Measurements from ENCODE around the gene STXBP4. TPM values are rescaled to one million over a fixed set of nuclear protein-coding genes. Genes with fewer than 3 reads are reported as not detected.

STXBP4 gene
- total RNA-seq, 1 donor from 2014 or later = 4.7 TPM

GRCh38 chr17:55002458-55002857 is 33.9 kb downstream of the STXBP4 start:
- ATAC-seq = no peak
- intact Hi-C loops (cut with DNase I) = no loop called here
- no peak for DNase-seq (ENCODE audit: missing footprints)

GRCh38 chr17:55004484-55004883 is 35.9 kb downstream of the STXBP4 start:
- intact Hi-C loops (cut with DNase I) = no loop called here
- no peak for ATAC-seq
- no peak for DNase-seq (ENCODE audit: missing footprints)

DNA sequence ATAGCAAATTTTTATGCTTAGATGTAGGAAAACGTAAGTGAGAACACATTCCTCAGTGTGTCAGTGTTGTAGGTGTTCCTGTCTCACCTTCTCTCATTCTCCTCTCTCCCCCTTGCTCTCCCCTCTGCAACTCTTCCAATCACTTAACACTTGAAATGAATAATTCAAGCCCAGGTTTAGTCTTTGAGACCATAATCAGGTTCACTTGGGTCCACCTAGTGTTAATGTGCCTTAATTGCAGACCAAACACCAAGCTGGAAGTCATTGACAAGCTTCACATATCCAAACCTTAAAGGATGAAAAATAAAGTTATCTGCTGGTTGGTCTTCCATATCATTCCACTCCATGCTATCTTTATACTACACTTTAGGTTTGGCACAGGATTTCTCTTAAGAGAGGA is 37.0 kb downstream of the STXBP4 start:
- ATAC-seq = no peak
- intact Hi-C loops (cut with DNase I) = no loop called here
- DNase-seq (ENCODE audit: missing footprints) = no peak

DNA sequence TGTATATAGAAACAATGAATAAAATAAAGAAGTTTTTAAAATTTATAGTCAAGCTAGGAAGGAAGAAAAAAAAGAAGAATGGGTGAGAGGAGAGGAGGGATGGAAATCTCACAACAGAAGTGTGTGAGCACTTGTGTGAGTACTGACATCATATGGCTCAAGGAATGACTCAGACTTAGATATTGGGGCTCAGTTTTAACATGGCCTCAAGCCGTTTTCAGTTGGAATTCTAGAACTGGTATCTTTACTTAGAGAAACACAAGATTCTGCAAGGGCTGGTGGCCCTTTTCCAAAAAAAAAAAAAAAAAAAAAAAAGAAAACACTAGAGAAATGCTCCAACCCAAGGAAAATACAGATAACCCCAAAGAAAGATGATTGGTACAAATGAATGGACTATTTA is 55.1 kb downstream of the STXBP4 start:
- DNase-seq (ENCODE audit: missing footprints) = no peak
- ATAC-seq = no peak
- intact Hi-C loops (cut with DNase I) = no loop called here

GRCh38 chr17:55037828-55038227 is 69.3 kb downstream of the STXBP4 start:
- intact Hi-C loops (cut with DNase I) = no loop called here
- no peak for ATAC-seq
- no peak for DNase-seq (ENCODE audit: missing footprints)

DNA sequence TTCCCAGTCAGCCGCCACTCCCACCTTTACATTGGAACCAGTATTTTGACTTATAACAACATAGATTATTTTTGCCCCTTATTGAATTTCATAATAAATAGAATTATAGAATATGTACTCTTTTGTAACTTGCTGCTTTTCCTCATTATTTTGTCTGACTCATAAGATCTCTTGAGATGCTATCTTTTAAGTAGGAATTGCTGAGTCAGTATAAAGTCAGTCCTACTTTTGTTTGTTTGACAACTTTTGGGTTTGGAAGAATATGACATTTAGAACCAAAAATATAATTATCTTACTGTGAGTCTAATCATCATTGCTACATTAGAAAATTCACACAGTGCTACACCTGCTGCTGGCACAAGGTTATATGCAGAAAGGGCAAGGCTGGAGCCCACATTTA is 69.7 kb downstream of the STXBP4 start:
- intact Hi-C loops (cut with DNase I) = no loop called here
- ATAC-seq = no peak

DNA sequence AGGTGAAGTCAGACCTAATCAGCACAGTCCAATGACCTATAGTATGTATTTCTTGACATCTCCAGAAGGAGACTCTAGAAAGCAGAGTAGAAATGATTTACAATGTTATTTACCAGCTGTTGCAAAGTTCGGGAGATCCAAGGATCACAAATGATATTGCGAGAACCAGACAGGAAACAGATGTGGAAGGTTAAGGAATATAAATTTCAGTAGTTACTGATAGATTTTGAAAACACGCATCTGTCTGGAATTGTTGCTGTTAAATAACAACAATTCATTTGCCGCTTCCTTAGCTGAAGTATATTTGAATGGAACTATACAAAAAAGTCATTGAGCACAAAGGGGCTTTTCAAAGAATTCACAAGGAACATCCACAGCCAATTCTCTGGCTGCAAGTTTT is 72.0 kb downstream of the STXBP4 start:
- no peak for DNase-seq (ENCODE audit: missing footprints)
- ATAC-seq = no peak
- intact Hi-C loops (cut with DNase I) = no loop called here

More for the DNA sequence above, 69.7 kb downstream of the STXBP4 start:
- DNase-seq (ENCODE audit: missing footprints) = no peak

DNA sequence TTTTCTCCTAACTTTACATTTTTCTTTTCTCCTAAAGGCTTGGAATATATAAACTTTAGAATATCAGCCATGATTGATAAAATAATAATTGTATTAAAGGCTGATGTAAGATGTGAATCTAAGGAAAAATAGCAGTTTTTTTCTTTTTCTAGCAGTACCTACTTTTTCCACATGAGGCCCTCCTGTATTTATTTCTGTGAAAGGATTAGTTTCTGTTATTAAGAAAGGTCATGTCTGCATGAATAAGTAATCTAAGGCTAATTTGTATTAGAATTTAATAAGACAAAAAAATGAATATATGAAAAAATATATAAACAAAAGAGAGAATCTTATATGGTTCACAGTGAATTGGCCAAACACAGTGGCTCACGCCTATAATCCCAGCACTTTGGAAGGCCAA is 85.3 kb downstream of the STXBP4 start:
- no peak for ATAC-seq
- intact Hi-C loops (cut with DNase I) = loop anchor here (10.0 kb wide), 2 partner anchors 181 to 291 kb away; no protein-coding TSS in a partner anchor

GRCh38 chr17:55054429-55054828 is 85.9 kb downstream of the STXBP4 start:
- no peak for ATAC-seq
- intact Hi-C loops (cut with DNase I) = loop anchor here (10.0 kb wide), 2 partner anchors 180 to 290 kb away; no protein-coding TSS in a partner anchor
- no peak for DNase-seq (ENCODE audit: missing footprints)

More for the DNA sequence above, 85.3 kb downstream of the STXBP4 start:
- no peak for DNase-seq (ENCODE audit: missing footprints)

- DNase-seq (ENCODE audit: missing footprints) (no peak), ATAC-seq (no peak)
- intact Hi-C loops (cut with DNase I) = loop anchor here (10.0 kb wide), 2 partner anchors 178 to 288 kb away; no protein-coding TSS in a partner anchor
These were observed 88.0 kb downstream of the STXBP4 start for GRCh38 chr17:55056526-55056925.

DNA sequence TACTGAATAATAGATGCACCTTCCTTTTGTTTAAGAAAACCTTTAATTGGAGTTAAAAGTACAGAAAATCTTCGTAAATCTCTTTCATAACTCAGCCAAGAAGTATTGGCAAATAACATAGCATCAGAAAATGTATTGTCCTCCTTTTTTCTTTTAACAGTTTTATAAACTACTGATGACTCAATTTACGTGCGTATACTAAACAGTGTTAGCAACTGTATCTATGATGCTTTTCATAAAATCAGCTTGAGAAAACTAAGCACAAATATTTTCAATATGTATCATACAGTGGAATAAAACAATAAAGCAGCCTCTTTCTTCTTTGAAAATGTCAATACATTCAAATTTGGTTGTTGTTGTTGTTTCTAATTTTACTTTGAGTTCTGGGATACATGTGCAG is 88.6 kb downstream of the STXBP4 start:
- ATAC-seq = no peak
- intact Hi-C loops (cut with DNase I) = loop anchor here (10.0 kb wide), 2 partner anchors 178 to 288 kb away; no protein-coding TSS in a partner anchor
- DNase-seq (ENCODE audit: missing footprints) = no peak

GRCh38 chr17:55059724-55060123 is 91.2 kb downstream of the STXBP4 start:
- DNase-seq (ENCODE audit: missing footprints) (no peak), ATAC-seq (no peak)
- intact Hi-C loops (cut with DNase I) = loop anchor here (10.0 kb wide), 2 partner anchors 175 to 285 kb away; no protein-coding TSS in a partner anchor

DNA sequence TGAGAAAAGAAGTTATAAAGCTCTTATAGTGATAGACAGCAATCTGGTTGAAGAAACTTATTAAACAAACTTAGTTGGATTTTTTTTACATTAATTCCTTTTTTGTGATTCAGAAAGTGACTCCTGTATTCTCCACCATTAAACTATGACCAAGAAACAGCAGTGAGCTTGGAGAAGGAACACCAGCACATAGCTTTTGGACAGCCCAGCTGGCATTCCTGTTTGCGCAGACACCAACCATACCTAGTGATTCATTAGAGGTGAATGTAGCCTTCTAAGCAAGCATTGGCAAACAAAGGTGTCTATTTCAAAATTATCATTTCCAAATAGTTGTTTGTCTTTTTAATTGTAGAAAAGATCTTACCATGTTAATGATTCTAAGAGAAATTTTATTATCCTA is 94.4 kb downstream of the STXBP4 start:
- intact Hi-C loops (cut with DNase I) = no loop called here
- ATAC-seq = no peak
- no peak for DNase-seq (ENCODE audit: missing footprints)

- DNase-seq (ENCODE audit: missing footprints) (no peak), ATAC-seq (no peak)
- intact Hi-C loops (cut with DNase I) = no loop called here
These were observed 95.6 kb downstream of the STXBP4 start for GRCh38 chr17:55063885-55064874.

DNA sequence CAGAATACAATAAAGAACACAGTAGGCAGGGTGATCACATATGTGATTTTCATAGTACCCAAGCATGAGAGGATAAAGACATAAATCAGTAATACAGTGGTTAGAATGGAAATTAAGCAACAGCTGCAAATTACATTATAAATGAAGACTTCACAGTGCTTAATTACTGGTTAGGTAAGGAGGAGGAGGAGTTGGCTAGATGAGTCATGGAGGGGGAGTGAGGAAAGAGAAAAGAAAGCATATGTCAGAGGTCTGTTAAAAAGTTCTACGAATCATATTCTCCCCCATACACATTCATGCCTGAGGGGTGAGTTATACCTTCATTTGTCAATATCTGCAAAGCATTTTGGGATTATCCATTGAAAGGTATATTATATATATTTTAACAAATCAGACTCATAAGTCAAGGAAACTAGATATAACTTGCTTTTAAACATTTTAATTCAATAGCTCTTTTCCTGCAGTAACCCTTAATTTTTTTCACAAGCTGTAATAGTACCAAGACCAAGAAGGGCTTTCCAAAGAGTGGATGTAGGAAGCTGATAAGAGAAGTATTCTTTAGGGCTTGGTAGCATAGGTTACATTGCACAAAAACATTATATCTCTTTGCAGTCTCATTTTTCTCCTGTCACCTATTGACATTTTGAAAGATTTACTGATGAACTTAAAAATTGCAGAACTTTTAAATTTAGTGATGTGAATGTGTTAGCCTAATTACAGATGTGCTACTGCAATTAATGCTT is 99.3 kb downstream of the STXBP4 start:
- intact Hi-C loops (cut with DNase I) = no loop called here
- ATAC-seq (no peak), DNase-seq (ENCODE audit: missing footprints) (no peak)

GRCh38 chr17:55068862-55069811 is 100.6 kb downstream of the STXBP4 start:
- no peak for DNase-seq (ENCODE audit: missing footprints)
- no peak for ATAC-seq
- intact Hi-C loops (cut with DNase I) = no loop called here

- DNase-seq (ENCODE audit: missing footprints) (no peak), ATAC-seq (no peak)
- intact Hi-C loops (cut with DNase I) = no loop called here
These were observed 101.5 kb downstream of the STXBP4 start for GRCh38 chr17:55069983-55070529.

DNA sequence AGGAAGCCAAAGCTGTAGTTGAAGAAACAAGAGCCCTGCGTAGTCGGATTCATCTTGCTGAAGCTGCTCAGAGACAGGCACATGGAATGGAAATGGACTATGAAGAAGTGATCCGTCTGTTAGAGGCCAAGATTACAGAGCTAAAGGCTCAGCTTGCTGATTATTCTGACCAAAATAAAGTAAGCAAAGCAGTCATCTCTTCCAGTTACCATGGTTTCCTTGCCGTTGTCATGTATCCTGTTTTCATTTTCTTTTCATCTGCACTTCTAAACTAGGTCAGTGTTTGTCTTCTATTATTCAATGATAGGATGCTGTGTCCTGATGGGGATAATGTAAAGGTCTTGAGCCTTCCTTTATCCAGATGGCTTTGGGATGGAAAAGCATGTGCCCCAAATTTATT is 104.3 kb downstream of the STXBP4 start:
- intact Hi-C loops (cut with DNase I) = no loop called here
- no peak for DNase-seq (ENCODE audit: missing footprints)
- ATAC-seq = no peak

Measured in Right ventricle myocardium inferior (tissue), 1 donor.